Ovary (tissue), 9 donors: ENCODE data around the gene CUEDC2. TPM values are rescaled to one million over a fixed set of nuclear protein-coding genes. Genes with fewer than 3 reads are reported as not detected.

Source experiments
- DNase-seq, 5 donors: peaks; one replicate each; pipeline ENCODE4 v3.0.0-alpha.2; 2019 to 2020
- H3K27ac ChIP-seq, 2 donors: fragments of 200-600 bp; one replicate each; pipeline versions ENCODE4 v1.5.1 to v1.8.0; 2019 to 2022
- H3K27me3 ChIP-seq: fragments of 200-600 bp; one replicate; pipeline ENCODE4 v1.8.0; 2022
- H3K36me3 ChIP-seq: fragments of 200-600 bp; sonication (generic); one replicate; pipeline ENCODE4 v1.5.1; 2019
- H3K4me1 ChIP-seq: one replicate; pipeline ENCODE4 v1.8.1; 2013; ENCODE audit warnings: mild to moderate bottlenecking, moderate library complexity; ENCODE audit not compliant: insufficient read depth
- H3K4me3 ChIP-seq: fragments of 200-600 bp; sonication (generic); one replicate; pipeline ENCODE4 v1.5.1; 2017
- H3K9me3 ChIP-seq, 2 donors: fragments of 200-600 bp in 1 of 2; sonication (generic) in 1 of 2; one replicate each; pipeline versions ENCODE4 v1.5.1 to v1.8.1; 2013 to 2019; ENCODE audit warnings: mild to moderate bottlenecking in 1 of 2, moderate library complexity in 1 of 2
- CTCF ChIP-seq, 3 donors: fragments of 450-650 bp in 2 of 3; fragments of 200-600 bp in 1 of 3; IDR thresholded peaks; one replicate each; pipeline versions ENCODE4 v1.5.1 to v1.8.0; 2016 to 2022; ENCODE audit warnings: antibody characterized with exemption in 3 of 3, mild to moderate bottlenecking in 1 of 3
- EP300 ChIP-seq: sonication (generic); formaldehyde crosslinking; IDR thresholded peaks from one replicate; pipeline ENCODE4 v1.6.1; 2017; ENCODE audit warnings: antibody characterized with exemption
- POLR2A ChIP-seq: fragments of 450-650 bp; IDR thresholded peaks from one replicate; pipeline ENCODE4 v1.6.1; 2017; ENCODE audit warnings: antibody characterized with exemption, mild to moderate bottlenecking, moderate library complexity
- WGBS, 3 donors: extraction: QIAGEN DNeasy Blood & Tissue Kit in 1 of 3; methylation state at CpG; one replicate each; pipeline versions ENCODE4 v1.1.5 to v1.1.7; 2013 to 2017; 5-methylcytosine and 5-hydroxymethylcytosine counted together
- intact Hi-C, 4 donors: fragments of 100-400 bp; cut with DNase I; formaldehyde crosslinking; loops; one replicate each; pipeline versions ENCODE4 v1.11.0 to v1.15.1; 2022 to 2023
- polyA plus RNA-seq, 2 donors: library from polyadenylated mRNA; stranded (reverse); fragments of 200-250 nt in 1 of 2; fragments of 350-450 nt in 1 of 2; fragmentation: Illumina TruSeq in 1 of 2; extraction: RNeasy Lipid Tissue Mini Kit (QIAGEN cat#74804) in 1 of 2; gene quantifications; one replicate each; pipeline ENCODE4 v1.2.3, GENCODE V29; 2013 to 2014
- total RNA-seq, 7 donors: library from RNA; depleted of rRNA in 2 of 7; stranded (reverse); fragments of >200 nt in 2 of 7; fragmentation: NEBNext Ultra II Directional in 3 of 7; extraction: Animal tissue kit (Norgen Biotek cat#: 25700) in 3 of 7; gene quantifications; one replicate each; pipeline versions ENCODE4 v1.1.0 to v1.2.4, GENCODE V29; 2016 to 2023
- donor health status: DM: no; HTN: no; CAD: no; lungs with moderate emphysema.
- donor health status: DM: no; HTN: no; CAD: no.
- donor health status: Bipolar disorder and iron deficiency.
- donor health status: DM: yes; HTN: yes; CAD: no.
- donor health status: DM: no; HTN: no; CAD: no.
- donor health status: DM: yes; HTN: yes; CAD: no.

The CUEDC2 gene
- total and polyA plus RNA-seq, 9 donors, result 34.7 to 76.5 (median 61.7) TPM

DNA sequence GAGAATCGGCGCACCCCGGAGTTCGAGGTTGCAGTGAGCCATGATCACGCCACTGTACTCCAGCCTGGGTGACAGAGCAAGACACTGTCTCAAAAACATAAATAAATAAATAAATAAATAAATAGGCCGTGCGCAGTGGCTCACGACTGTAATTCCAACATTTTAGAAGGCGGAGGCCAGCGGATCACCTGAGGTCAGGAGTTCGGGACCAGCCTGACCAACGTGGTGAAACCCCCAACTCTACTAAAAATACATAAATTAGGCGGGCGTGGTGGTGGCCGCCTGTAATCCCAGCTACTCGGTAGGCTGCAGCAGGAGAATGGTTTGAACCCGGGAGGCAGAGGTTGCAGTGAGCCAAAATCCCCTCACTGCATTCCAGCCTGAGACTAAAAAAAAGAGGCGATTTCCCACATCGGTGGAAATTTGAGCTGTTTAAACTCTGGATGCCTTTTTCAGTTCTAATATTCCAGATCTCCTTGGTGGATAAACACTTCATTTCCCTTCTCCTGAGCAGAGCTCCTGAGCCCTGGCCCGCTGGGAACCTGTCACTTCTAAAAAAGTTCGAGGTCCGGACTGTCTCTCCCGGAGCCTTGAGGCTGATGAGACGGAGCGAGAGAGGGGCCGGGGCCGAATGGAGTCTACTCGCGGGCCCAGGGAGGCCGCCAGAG, 38.8 kb downstream of the CUEDC2 start:
- Histone ChIP-seq H3K27ac (peak overlapping the region; percentile 92 to 97), H3K4me3 (peak overlapping the region; percentile 75), H3K4me1 (peaks cover 6% of the 10 kb centered on the region), H3K9me3 (no peaks in the 10 kb centered on the region), H3K36me3 (no peaks in the 10 kb centered on the region), H3K27me3 (no peaks in the 10 kb centered on the region)
- TF ChIP-seq EP300, result no peak
- no peak for TF ChIP-seq CTCF (IDR thresholded peaks at IDR 0.05)
- TF ChIP-seq POLR2A, result no peak
- 25 to 31% (median 25%) methylated on average over 30 of the region's 30 CpGs for WGBS, 3 donors
- peak in 1 of 5 donors; percentile 48 for DNase-seq
- intact Hi-C loops, result loop anchor here in 2 of 4 donors (5.0 to 10.0 kb wide), 2 partner anchors 189 to 191 kb away; no protein-coding TSS in a partner anchor

DNA sequence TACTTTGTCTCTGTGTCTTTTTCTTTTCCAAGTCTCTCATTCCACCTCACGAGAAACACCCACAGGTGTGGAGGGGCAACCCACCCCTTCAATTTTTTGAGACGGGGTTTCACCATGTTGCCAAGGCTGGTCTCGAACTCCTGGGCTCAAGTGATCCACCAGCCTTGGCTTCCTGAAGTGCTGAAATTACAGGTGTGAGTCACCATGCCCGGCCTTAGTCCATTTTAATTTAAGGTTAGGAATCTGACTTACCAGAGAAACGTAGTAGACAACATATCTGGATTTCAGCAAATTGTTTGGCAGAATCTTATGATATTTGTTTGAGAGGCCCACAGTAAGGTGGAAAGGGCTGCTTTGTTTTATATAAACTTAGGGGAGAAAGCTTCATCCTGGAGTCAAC, 40.1 kb downstream of the CUEDC2 start:
- intact Hi-C loops, result loop anchor here in 2 of 4 donors (5.0 to 10.0 kb wide), 2 partner anchors 190 to 192 kb away; no protein-coding TSS in a partner anchor
- no peak overlapping the region for H3K27ac ChIP-seq
- H3K4me3 ChIP-seq, result no peak overlapping the region
- 76 to 82% (median 81%) methylated on average over 5 of the region's 5 CpGs for WGBS, 3 donors
- H3K36me3 ChIP-seq, result no peaks in the 10 kb centered on the region
- peaks cover 6% of the 10 kb centered on the region for H3K4me1 ChIP-seq
- DNase-seq, result no peak
- no peaks in the 10 kb centered on the region for H3K27me3 ChIP-seq
- TF ChIP-seq EP300 (no peak), CTCF (IDR thresholded peaks at IDR 0.05) (no peak), POLR2A (no peak)
- H3K9me3 ChIP-seq, result no peaks in the 10 kb centered on the region

DNA sequence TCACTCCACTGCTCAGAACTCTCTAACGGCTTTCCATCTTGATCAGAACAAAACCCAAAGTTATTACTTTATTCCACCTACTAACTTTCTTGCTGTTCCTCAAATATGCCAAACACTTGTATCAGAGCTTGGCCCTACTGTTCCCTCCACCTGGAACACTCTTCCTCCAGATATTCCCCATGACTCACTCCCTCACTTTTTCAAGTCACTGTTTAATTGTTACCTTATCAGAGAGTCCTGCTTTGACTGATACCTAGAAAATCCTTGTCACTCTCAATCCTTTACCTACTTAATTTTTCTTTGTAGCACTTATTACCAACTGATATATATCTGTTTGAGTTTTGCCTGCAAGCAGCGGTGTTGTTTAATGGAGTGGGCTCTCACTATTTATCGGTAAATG, 42.5 kb downstream of the CUEDC2 start:
- TF ChIP-seq EP300 (no peak), CTCF (IDR thresholded peaks at IDR 0.05) (no peak), POLR2A (no peak)
- no peak overlapping the region for H3K4me3 ChIP-seq
- no peaks in the 10 kb centered on the region for H3K9me3 ChIP-seq
- H3K4me1 ChIP-seq, result peaks cover 1% of the 10 kb centered on the region
- 77 to 85% (median 82%) methylated on average over 3 of the region's 3 CpGs for WGBS, 3 donors
- no peaks in the 10 kb centered on the region for H3K27me3 ChIP-seq
- no peak overlapping the region for H3K27ac ChIP-seq
- no peak for DNase-seq
- intact Hi-C loops, result loop anchor here in 3 of 4 donors (5.0 to 10.0 kb wide), 3 partner anchors 85 to 195 kb away; no protein-coding TSS in a partner anchor
- H3K36me3 ChIP-seq, result no peaks in the 10 kb centered on the region

GRCh38 chr10:102384606-102385429, 47.6 kb downstream of the CUEDC2 start:
- no peak for TF ChIP-seq CTCF (IDR thresholded peaks at IDR 0.05)
- TF ChIP-seq EP300, result no peak
- TF ChIP-seq POLR2A, result no peak
- intact Hi-C loops, result loop anchor here in 1 of 4 donors (10.0 kb wide), 1 partner anchor 90 kb away; no protein-coding TSS in a partner anchor
- Histone ChIP-seq H3K27me3 (no peaks in the 10 kb centered on the region), H3K27ac (no peak overlapping the region), H3K4me3 (no peak overlapping the region), H3K36me3 (no peaks in the 10 kb centered on the region), H3K4me1 (no peaks in the 10 kb centered on the region), H3K9me3 (no peaks in the 10 kb centered on the region)
- 60 to 62% (median 60%) methylated on average over 4 of the region's 4 CpGs for WGBS, 3 donors
- no peak for DNase-seq
